PC-3 (cell line): ENCODE measurements around the gene TCEAL1. TPM values are rescaled to one million over a fixed set of nuclear protein-coding genes. Genes with fewer than 3 reads are reported as not detected.

Experiments used
- ATAC-seq: fragments of 200-7000 bp; cut with Tn5 transposase; 2 replicates; pipeline ENCODE4 v1.9.1; 2020; ENCODE audit warnings: mild to moderate bottlenecking, moderate library complexity
- BruUV-seq: library from RNA; stranded (reverse); fragments of 400-500 nt; replicated peaks from 2 replicates; lab custom pipeline; 2021; lab: Mats Ljungman, UMichigan
- CTCF ChIA-PET: fragments of 300-600 bp; sonication (Branson Sonifier 250); formaldehyde crosslinking; loops from one replicate; lab custom pipeline; 2022; ENCODE audit warnings: antibody characterized with exemption; lab: Charles Lee
- POLR2A ChIA-PET: fragments of 300-600 bp; sonication (Branson Sonifier 250); formaldehyde crosslinking; loops from one replicate; lab custom pipeline; 2022; ENCODE audit warnings: antibody characterized with exemption; ENCODE audit not compliant: unreplicated experiment; lab: Charles Lee
- DNase-seq: peaks from one replicate; pipeline ENCODE4 v3.0.0-alpha.2; 2015
- H2AFZ ChIP-seq: fragments of 300-600 bp; sonication (generic); 2 replicates; pipeline ENCODE4 v1.6.0; 2016; ENCODE audit warnings: antibody characterized with exemption, low read length
- H3F3A ChIP-seq: fragments of 300-600 bp; sonication (generic); one replicate; pipeline ENCODE4 v1.6.0; 2017; ENCODE audit warnings: antibody characterized with exemption, low read length, control low read depth, mild to moderate bottlenecking; ENCODE audit not compliant: unreplicated experiment
- H3K27ac ChIP-seq: fragments of 300-600 bp; sonication (generic); 2 replicates; pipeline ENCODE4 v1.5.1; 2016; ENCODE audit warnings: mild to moderate bottlenecking, low read length
- H3K27me3 ChIP-seq: fragments of 300-600 bp; sonication (generic); 2 replicates; pipeline ENCODE4 v1.6.1; 2016; ENCODE audit warnings: low read length, mixed read lengths
- H3K36me3 ChIP-seq: fragments of 300-600 bp; sonication (generic); 2 replicates; pipeline ENCODE4 v1.6.1; 2016; ENCODE audit warnings: low read depth, mixed run types, low read length, mixed read lengths
- H3K4me1 ChIP-seq: fragments of 300-600 bp; sonication (generic); 2 replicates; pipeline ENCODE4 v1.5.1; 2016; ENCODE audit warnings: low read length; ENCODE audit not compliant: insufficient read depth
- H3K4me2 ChIP-seq: fragments of 300-600 bp; sonication (generic); 2 replicates; pipeline ENCODE4 v1.6.0; 2016; ENCODE audit warnings: low read length
- H3K4me3 ChIP-seq: fragments of 300-600 bp; sonication (generic); 2 replicates; pipeline ENCODE4 v1.5.1; 2016; ENCODE audit warnings: mild to moderate bottlenecking, low read length, mixed read lengths
- H3K79me2 ChIP-seq: fragments of 300-600 bp; sonication (generic); 2 replicates; pipeline ENCODE4 v1.6.1; 2017; ENCODE audit warnings: low read length, mixed read lengths
- H3K9ac ChIP-seq: fragments of 300-600 bp; sonication (generic); 2 replicates; pipeline ENCODE4 v1.6.0; 2016; ENCODE audit warnings: mild to moderate bottlenecking, low read length
- H3K9me2 ChIP-seq: fragments of 300-600 bp; sonication (generic); replicated peaks from 2 replicates; pipeline ENCODE4 v1.6.1; 2016; ENCODE audit warnings: mixed run types, low read length, mixed read lengths
- H3K9me3 ChIP-seq: fragments of 300-600 bp; sonication (generic); 2 replicates; pipeline ENCODE4 v1.6.1; 2016; ENCODE audit warnings: low read length, mixed read lengths
- H4K20me1 ChIP-seq: fragments of 300-600 bp; sonication (generic); 2 replicates; pipeline ENCODE4 v1.6.1; 2016; ENCODE audit warnings: low read length, mixed read lengths
- EZH2 ChIP-seq: fragments of 300-600 bp; sonication (generic); IDR thresholded peaks from one replicate; pipeline ENCODE4 v1.6.1; 2017; ENCODE audit warnings: antibody characterized with exemption, mild to moderate bottlenecking, low read length; ENCODE audit not compliant: unreplicated experiment
- EZH2phosphoT487 ChIP-seq: fragments of 300-600 bp; sonication (generic); IDR thresholded peaks from 2 replicates; pipeline ENCODE4 v1.6.1; 2018; ENCODE audit warnings: mild to moderate bottlenecking, antibody characterized with exemption, low read length, borderline replicate concordance
- intact Hi-C: fragments of 100-400 bp; cut with micrococcal nuclease; formaldehyde crosslinking; loops from 2 replicates; pipeline ENCODE4 v1.9.0; 2023
- total RNA-seq: library from RNA; depleted of rRNA; stranded (reverse); fragments of >200 nt; gene quantifications from 2 replicates; pipeline ENCODE4 v1.2.3, GENCODE V29; 2014
- TF ChIP-seq, protein P1 (sequence below): fragments of 300-600 bp; sonication (generic); conservative IDR thresholded peaks from 2 replicates; pipeline ENCODE4 v1.5.1; 2017; ENCODE audit warnings: antibody characterized with exemption, low read depth, mild to moderate bottlenecking, low read length

Gene TCEAL1
- total RNA-seq, 1 experiment from 2014 or later: 22.8 TPM

DNA sequence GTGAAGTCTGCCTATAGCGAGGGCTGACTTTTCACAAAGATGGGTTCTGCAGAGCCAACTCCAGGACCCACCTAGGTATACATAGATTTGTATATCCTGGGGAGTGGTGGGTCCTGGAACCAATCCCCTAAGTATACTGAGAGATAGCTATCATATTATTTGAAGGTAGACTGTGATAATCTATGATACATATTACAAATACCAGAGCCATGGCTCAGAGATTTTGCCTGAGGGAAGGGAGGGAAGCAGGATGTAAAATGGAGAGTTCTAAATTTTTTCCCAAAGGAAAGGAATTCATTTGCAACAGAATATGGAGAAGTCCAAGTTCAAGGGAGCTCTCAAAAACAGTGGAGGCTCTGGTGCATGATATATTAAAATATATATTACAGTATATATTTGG is 13.8 kb upstream of the TCEAL1 start:
- Histone ChIP-seq H3K4me2 (peak overlapping the region; percentile 80), H3K36me3 (no peaks in the 10 kb centered on the region), H2AFZ (no peak overlapping the region), H3K79me2 (0 out of 2 replicates have a peak, but pooled peaks cover 11% of the 10 kb centered on the region), H3K27me3 (no peaks in the 10 kb centered on the region), H4K20me1 (no peaks in the 10 kb centered on the region), H3K9ac (peak overlapping the region; percentile 73), H3K9me2 (0 out of 2 replicates have a peak, but pooled peaks cover 3% of the 10 kb centered on the region), H3K27ac (peak overlapping the region; percentile 97), H3K4me3 (peak overlapping the region; percentile 0; the same call in 1 of the 2 replicates), H3K4me1 (peaks cover 42% of the 10 kb centered on the region), H3F3A (peaks cover 9% of the 10 kb centered on the region), H3K9me3 (no peaks in the 10 kb centered on the region)
- TF ChIP-seq EZH2 (no peak), EZH2phosphoT487 (no peak)
- TF ChIP-seq, protein P1, sequence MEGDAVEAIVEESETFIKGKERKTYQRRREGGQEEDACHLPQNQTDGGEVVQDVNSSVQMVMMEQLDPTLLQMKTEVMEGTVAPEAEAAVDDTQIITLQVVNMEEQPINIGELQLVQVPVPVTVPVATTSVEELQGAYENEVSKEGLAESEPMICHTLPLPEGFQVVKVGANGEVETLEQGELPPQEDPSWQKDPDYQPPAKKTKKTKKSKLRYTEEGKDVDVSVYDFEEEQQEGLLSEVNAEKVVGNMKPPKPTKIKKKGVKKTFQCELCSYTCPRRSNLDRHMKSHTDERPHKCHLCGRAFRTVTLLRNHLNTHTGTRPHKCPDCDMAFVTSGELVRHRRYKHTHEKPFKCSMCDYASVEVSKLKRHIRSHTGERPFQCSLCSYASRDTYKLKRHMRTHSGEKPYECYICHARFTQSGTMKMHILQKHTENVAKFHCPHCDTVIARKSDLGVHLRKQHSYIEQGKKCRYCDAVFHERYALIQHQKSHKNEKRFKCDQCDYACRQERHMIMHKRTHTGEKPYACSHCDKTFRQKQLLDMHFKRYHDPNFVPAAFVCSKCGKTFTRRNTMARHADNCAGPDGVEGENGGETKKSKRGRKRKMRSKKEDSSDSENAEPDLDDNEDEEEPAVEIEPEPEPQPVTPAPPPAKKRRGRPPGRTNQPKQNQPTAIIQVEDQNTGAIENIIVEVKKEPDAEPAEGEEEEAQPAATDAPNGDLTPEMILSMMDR: no peak
- ATAC-seq (peak; percentile 72), DNase-seq (peak; percentile 90)
- no TSS peak for BruUV-seq
- POLR2A ChIA-PET: interaction anchor here (1.0 kb wide), 1 partner anchor 209 kb away, joined by 4 read pairs; no protein-coding TSS in a partner anchor
- CTCF ChIA-PET: no interaction called here
- intact Hi-C loops: loop anchor here (1.0 to 5.0 kb wide), 2 partner anchors 57 to 72 kb away; partner anchors contain the start of gene MORF4L2

DNA sequence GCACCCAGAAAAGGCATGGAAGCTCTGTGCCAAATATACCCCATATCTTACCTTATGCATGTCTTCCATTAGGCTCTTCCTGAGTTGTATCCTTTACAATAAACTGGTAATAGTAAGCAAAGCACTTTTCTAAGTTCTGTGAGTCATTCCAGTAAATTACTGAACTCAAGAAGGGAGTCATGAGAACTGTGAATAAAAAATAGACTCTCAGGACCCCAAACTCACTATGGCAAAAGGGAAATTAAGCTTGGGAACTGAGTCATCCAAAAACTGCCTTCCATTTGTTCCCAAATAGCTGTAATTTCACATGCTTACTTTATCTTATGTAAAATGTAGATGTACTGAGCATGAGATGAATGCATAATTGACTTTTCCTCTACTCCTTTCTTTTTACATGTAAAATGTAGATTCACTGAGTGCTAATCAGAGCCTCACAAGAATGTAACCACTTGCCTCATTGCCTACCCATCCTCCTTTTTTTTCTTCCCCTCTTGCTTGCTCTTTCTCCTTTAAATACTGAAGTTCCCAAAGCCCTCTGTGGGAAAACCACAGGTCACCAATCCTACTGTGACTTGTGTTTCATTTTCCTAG is 12.9 kb upstream of the TCEAL1 start:
- no peaks in the 10 kb centered on the region for H3K9me3 ChIP-seq
- peaks cover 42% of the 10 kb centered on the region for H3K4me1 ChIP-seq
- TF ChIP-seq EZH2phosphoT487 (no peak), EZH2 (no peak)
- TF ChIP-seq, protein P1: no peak
- ChIA-PET CTCF (no interaction called here), POLR2A (interaction anchor here (0.6 to 1.0 kb wide), 2 partner anchors 14 to 208 kb away, joined by 3 to 4 read pairs; no protein-coding TSS in a partner anchor)
- H4K20me1 ChIP-seq: no peaks in the 10 kb centered on the region
- H3K27me3 ChIP-seq: no peaks in the 10 kb centered on the region
- H3K9ac ChIP-seq: peak overlapping the region; percentile 73
- DNase-seq: peak; percentile 58
- no peaks in the 10 kb centered on the region; the same call in 1 of the 2 replicates for H3K36me3 ChIP-seq
- 0 out of 2 replicates have a peak, but pooled peaks cover 3% of the 10 kb centered on the region for H3K9me2 ChIP-seq
- no TSS peak for BruUV-seq
- H3K27ac ChIP-seq: peak overlapping the region; percentile 97
- no peak overlapping the region for H2AFZ ChIP-seq
- ATAC-seq: peak; percentile 30; the same call in 1 of the 2 replicates
- H3K4me3 ChIP-seq: no peak overlapping the region; the same call in 1 of the 2 replicates
- H3F3A ChIP-seq: peaks cover 9% of the 10 kb centered on the region
- intact Hi-C loops: loop anchor here (1.0 kb wide), 1 partner anchor 56 kb away; no protein-coding TSS in a partner anchor
- H3K4me2 ChIP-seq: peak overlapping the region; percentile 80
- H3K79me2 ChIP-seq: 0 out of 2 replicates have a peak, but pooled peaks cover 12% of the 10 kb centered on the region

DNA sequence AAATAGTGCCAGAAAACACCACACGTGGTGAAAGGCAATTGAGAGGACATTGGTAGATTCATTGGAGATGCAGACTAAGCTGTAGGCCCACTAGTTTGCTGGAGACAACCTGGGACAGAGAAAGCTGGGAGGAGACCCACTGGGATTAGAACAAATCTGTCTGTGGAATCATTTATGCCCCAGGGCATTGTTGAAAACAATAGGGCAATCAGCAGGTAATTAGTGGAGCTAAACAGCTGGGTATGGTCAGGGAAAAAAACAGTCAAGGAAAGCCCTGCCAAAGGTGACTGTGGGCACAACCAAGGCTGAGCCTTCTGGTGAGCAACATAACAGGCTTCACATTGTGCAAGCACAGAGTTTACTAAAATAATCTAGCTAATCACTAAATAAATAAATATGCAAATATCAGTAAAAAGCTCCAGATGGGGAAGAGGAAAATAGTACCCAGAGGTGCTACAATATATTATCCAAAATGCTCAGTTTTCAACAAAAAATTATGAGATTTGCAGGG is 12.0 kb upstream of the TCEAL1 start:
- intact Hi-C loops: no loop called here
- Histone ChIP-seq H3K4me3 (no peak overlapping the region), H3K4me2 (no peak overlapping the region), H4K20me1 (no peaks in the 10 kb centered on the region), H3K36me3 (no peaks in the 10 kb centered on the region; the same call in none of the 2 replicates), H3K9me2 (0 out of 2 replicates have a peak, but pooled peaks cover 3% of the 10 kb centered on the region), H3K9ac (peak overlapping the region; percentile 73), H3K9me3 (no peaks in the 10 kb centered on the region), H2AFZ (no peak overlapping the region), H3K27ac (peak overlapping the region; percentile 97), H3K79me2 (0 out of 2 replicates have a peak, but pooled peaks cover 4% of the 10 kb centered on the region), H3F3A (peaks cover 9% of the 10 kb centered on the region), H3K27me3 (no peaks in the 10 kb centered on the region), H3K4me1 (peaks cover 42% of the 10 kb centered on the region)
- DNase-seq (no peak), ATAC-seq (no peak)
- POLR2A ChIA-PET: no interaction called here
- no peak for TF ChIP-seq EZH2phosphoT487
- TF ChIP-seq EZH2: no peak
- TF ChIP-seq, protein P1: no peak
- CTCF ChIA-PET: no interaction called here
- BruUV-seq: no TSS peak
